Testis (tissue), 2 donors: ENCODE data around the gene ZFPM1.

Experiments
- CTCF ChIP-seq, 3 experiments: fragments of 450-650 bp in 2 of 3; fragments of 200-600 bp in 1 of 3; sonication (generic) in 1 of 3; IDR thresholded peaks; one replicate each; pipeline ENCODE4 v1.5.1; 2016 to 2019; ENCODE audit warnings: antibody characterized with exemption in 3 of 3, mild to moderate bottlenecking in 2 of 3, moderate library complexity in 1 of 3
- POLR2A ChIP-seq: fragments of 450-650 bp; IDR thresholded peaks from one replicate; pipeline ENCODE4 v1.6.1; 2017; ENCODE audit warnings: antibody characterized with exemption, mild to moderate bottlenecking, moderate library complexity

DNA sequence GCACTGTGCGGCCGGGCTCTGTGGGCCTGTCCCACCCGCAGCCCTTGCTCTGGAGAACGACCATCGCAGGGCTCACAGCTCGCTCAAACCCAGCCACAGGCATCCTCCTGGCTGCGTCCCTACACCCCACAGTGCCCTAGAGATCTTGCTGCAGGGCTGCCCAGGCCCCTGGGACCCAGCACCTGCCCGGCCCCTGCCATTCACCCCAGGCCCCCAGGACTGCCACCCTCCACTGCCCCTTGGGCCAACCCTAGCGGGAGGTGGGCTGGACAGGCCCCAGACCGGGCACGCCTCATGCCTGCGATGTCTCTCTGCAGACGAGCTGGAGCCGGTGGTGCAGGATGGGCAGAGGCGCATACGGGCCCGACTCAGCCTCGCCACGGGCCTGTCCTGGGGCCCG lies 61.0 kb downstream of the ZFPM1 start:
- TF ChIP-seq CTCF (IDR thresholded peaks at IDR 0.05) (no peak), POLR2A (no peak)
